HFFc6 (cell line): ENCODE results near the gene RFC4. TPM values are rescaled to one million over a fixed set of nuclear protein-coding genes. Genes with fewer than 3 reads are reported as not detected.

Experiments used
- DNase-seq: peaks from one replicate; pipeline ENCODE4 v3.0.0-alpha.2; 2018
- H3K27ac Mint-ChIP-seq: 2 replicates; pipeline ENCODE4 v1.8.0; 2020; ENCODE audit warnings: mild to moderate bottlenecking, mixed read lengths
- H3K27me3 Mint-ChIP-seq: 2 replicates; pipeline ENCODE4 v1.8.0; 2021; ENCODE audit warnings: mild to moderate bottlenecking, moderate library complexity, mixed read lengths; ENCODE audit not compliant: insufficient read depth
- H3K36me3 Mint-ChIP-seq: 2 replicates; pipeline ENCODE4 v1.8.0; 2021; ENCODE audit warnings: low read depth, mixed read lengths
- H3K4me1 Mint-ChIP-seq: 2 replicates; pipeline ENCODE4 v1.8.0; 2020; ENCODE audit warnings: low read depth, mixed read lengths
- H3K4me3 Mint-ChIP-seq: 2 replicates; pipeline ENCODE4 v1.8.0; 2020; ENCODE audit warnings: mild to moderate bottlenecking, moderate library complexity, mixed read lengths
- H3K9me3 Mint-ChIP-seq: 2 replicates; pipeline ENCODE4 v1.8.0; 2020; ENCODE audit warnings: mild to moderate bottlenecking, mixed read lengths
- total RNA-seq, 6 experiments: library from RNA; stranded (reverse); fragmentation: NEBNext Ultra II Directional; extraction: Animal tissue kit (Norgen Biotek cat#: 25700); gene quantifications; 2 replicates in 1 of 6; 3 replicates in 5 of 6; pipeline ENCODE4 v1.2.3, GENCODE V29; 2021
- TF ChIP-seq, protein P1 (sequence below): fragments of 200-600 bp; sonication (generic); IDR thresholded peaks from 2 replicates; pipeline ENCODE4 v1.5.0; 2021; ENCODE audit warnings: antibody characterized with exemption, mild to moderate bottlenecking

Gene RFC4
- total RNA-seq, 6 experiments from 2014 or later: 13.3 to 27.9 (median 25.7) TPM

GRCh38 chr3:186788482-186789370 is 17.6 kb downstream of the RFC4 start:
- Mint-ChIP-seq H3K27me3 (peaks cover 14% of the 10 kb centered on the region), H3K4me1 (peaks cover 48% of the 10 kb centered on the region), H3K36me3 (peaks cover 59% of the 10 kb centered on the region), H3K27ac (peak overlapping the region; percentile 67), H3K9me3 (peaks cover 16% of the 10 kb centered on the region), H3K4me3 (peak overlapping the region; percentile 99)
- no peak for DNase-seq
- TF ChIP-seq, protein P1, sequence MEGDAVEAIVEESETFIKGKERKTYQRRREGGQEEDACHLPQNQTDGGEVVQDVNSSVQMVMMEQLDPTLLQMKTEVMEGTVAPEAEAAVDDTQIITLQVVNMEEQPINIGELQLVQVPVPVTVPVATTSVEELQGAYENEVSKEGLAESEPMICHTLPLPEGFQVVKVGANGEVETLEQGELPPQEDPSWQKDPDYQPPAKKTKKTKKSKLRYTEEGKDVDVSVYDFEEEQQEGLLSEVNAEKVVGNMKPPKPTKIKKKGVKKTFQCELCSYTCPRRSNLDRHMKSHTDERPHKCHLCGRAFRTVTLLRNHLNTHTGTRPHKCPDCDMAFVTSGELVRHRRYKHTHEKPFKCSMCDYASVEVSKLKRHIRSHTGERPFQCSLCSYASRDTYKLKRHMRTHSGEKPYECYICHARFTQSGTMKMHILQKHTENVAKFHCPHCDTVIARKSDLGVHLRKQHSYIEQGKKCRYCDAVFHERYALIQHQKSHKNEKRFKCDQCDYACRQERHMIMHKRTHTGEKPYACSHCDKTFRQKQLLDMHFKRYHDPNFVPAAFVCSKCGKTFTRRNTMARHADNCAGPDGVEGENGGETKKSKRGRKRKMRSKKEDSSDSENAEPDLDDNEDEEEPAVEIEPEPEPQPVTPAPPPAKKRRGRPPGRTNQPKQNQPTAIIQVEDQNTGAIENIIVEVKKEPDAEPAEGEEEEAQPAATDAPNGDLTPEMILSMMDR: no peak

DNA sequence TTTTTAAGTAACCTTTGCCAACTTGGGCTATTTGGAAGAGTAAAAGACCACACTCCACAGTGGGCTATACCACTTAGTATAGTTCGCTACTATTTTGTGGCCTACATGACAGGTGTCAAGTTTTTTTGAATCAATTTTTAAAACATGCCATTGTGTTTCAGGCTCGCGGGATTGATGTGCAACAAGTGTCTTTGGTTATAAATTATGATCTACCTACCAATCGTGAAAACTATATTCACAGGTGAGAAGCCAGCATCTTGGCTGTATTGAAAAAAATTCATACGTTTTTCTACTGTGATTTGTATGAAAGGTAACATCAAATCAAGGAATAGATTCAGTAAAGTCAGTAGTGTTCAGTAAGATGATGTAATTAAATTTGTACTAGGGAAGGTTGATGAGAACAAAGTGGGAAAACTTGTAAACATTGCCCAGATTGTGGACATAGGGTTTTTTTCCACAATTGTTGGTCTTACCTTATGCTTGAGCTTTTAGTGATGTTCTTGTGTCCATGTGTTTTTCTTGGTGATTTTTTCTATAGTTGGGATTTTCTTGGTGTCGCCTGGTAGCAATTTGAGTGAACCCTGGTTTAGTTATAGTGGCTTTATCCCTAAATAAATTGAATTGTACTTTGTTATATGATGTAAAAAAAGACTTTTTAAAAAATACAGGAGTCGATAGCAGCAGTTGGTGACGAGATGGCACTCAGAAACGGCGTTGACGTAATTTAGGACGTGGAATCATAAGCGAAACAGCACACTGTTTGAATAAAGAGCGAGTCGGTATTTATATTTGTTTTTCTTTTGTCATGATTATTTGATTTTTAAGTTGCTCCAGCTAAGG is 18.4 kb downstream of the RFC4 start:
- H3K4me3 Mint-ChIP-seq: peak overlapping the region; percentile 99
- H3K27me3 Mint-ChIP-seq: peaks cover 20% of the 10 kb centered on the region
- peaks cover 64% of the 10 kb centered on the region for H3K36me3 Mint-ChIP-seq
- TF ChIP-seq, protein P1: no peak
- DNase-seq: no peak
- H3K4me1 Mint-ChIP-seq: peaks cover 48% of the 10 kb centered on the region
- peaks cover 21% of the 10 kb centered on the region for H3K9me3 Mint-ChIP-seq
- H3K27ac Mint-ChIP-seq: peak overlapping the region; percentile 67

GRCh38 chr3:186786922-186787321 is 19.4 kb downstream of the RFC4 start:
- Mint-ChIP-seq H3K36me3 (peaks cover 64% of the 10 kb centered on the region), H3K4me3 (peak overlapping the region; percentile 99), H3K4me1 (peaks cover 54% of the 10 kb centered on the region), H3K27me3 (peaks cover 20% of the 10 kb centered on the region), H3K9me3 (peaks cover 21% of the 10 kb centered on the region), H3K27ac (peak overlapping the region; percentile 67)
- TF ChIP-seq, protein P1: no peak
- no peak for DNase-seq

GRCh38 chr3:186785495-186786018 is 20.7 kb downstream of the RFC4 start:
- Mint-ChIP-seq H3K4me3 (peak overlapping the region; percentile 99), H3K36me3 (peaks cover 64% of the 10 kb centered on the region), H3K27me3 (peaks cover 20% of the 10 kb centered on the region), H3K27ac (peak overlapping the region; percentile 99), H3K4me1 (peaks cover 50% of the 10 kb centered on the region), H3K9me3 (peaks cover 21% of the 10 kb centered on the region)
- TF ChIP-seq, protein P1: no peak
- no peak for DNase-seq

DNA sequence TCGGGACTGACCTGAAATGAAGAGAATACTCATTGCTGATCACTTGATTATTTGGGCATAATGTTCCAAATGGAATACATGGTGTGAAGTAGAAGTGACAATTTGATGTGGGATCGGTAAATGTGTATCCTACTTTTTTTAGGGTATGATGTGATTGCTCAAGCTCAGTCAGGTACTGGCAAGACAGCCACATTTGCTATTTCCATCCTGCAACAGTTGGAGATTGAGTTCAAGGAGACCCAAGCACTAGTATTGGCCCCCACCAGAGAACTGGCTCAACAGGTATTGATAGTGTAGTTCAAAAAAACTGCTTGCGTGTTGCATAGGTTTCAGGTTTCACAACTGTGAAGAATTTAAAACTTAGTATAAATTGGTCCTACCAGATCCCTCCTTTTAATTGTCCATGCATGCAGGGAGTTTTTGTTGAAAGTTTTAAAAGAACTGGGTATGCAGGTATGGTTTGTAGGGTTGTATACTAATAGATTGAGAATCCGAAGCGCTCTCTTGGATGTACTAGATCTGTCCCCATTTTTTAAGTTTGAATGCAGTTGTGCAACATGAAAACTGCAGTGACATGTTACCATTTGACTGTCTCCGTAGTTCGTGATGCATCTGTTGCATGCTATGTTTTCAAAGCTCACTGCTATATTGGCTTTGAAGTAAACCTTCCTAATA is 21.3 kb downstream of the RFC4 start:
- Mint-ChIP-seq H3K27ac (peak overlapping the region; percentile 99), H3K27me3 (peaks cover 20% of the 10 kb centered on the region), H3K36me3 (peaks cover 63% of the 10 kb centered on the region), H3K9me3 (peaks cover 21% of the 10 kb centered on the region), H3K4me3 (peak overlapping the region; percentile 99), H3K4me1 (peaks cover 50% of the 10 kb centered on the region)
- no peak for DNase-seq
- TF ChIP-seq, protein P1: no peak
